PC-9 (cell line): ENCODE data around the gene C4orf36. TPM values are rescaled to one million over a fixed set of nuclear protein-coding genes. Genes with fewer than 3 reads are reported as not detected.

Source experiments
- BruUV-seq: library from RNA; stranded (reverse); fragments of 400-500 nt; replicated peaks from 2 replicates; lab custom pipeline; 2021; lab: Mats Ljungman, UMichigan
- CTCF ChIA-PET: fragments of 300-600 bp; sonication (Branson Sonifier 250); formaldehyde crosslinking; loops from one replicate; lab custom pipeline; 2022; ENCODE audit warnings: antibody characterized with exemption; lab: Charles Lee
- POLR2A ChIA-PET: fragments of 300-600 bp; sonication (Branson Sonifier 250); formaldehyde crosslinking; loops from one replicate; lab custom pipeline; 2022; ENCODE audit warnings: antibody characterized with exemption; ENCODE audit not compliant: unreplicated experiment; lab: Charles Lee
- DNase-seq, 2 experiments: peaks; one replicate each; pipeline versions ENCODE4 v3.0.0 to v3.0.0-alpha.2; 2015 to 2022; ENCODE audit warnings: mixed read lengths in 1 of 2
- H2AFZ ChIP-seq: fragments of 200-600 bp; sonication (generic); 2 replicates; pipeline ENCODE4 v1.8.1; 2017; ENCODE audit warnings: antibody characterized with exemption
- H3F3A ChIP-seq: fragments of 200-600 bp; sonication (generic); 2 replicates; pipeline ENCODE4 v1.8.1; 2017; ENCODE audit warnings: antibody characterized with exemption, mild to moderate bottlenecking, low read depth; ENCODE audit not compliant: insufficient read depth
- H3K27ac ChIP-seq: fragments of 200-600 bp; sonication (generic); 2 replicates; pipeline ENCODE4 v1.6.1; 2016; ENCODE audit warnings: mixed run types
- H3K27me3 ChIP-seq: fragments of 200-600 bp; sonication (generic); 2 replicates; pipeline ENCODE4 v1.6.1; 2016; ENCODE audit warnings: low read depth, mixed run types; ENCODE audit not compliant: insufficient read depth
- H3K36me3 ChIP-seq: fragments of 200-600 bp; sonication (generic); 2 replicates; pipeline ENCODE4 v1.6.1; 2016; ENCODE audit warnings: low read depth, mixed run types
- H3K4me1 ChIP-seq: fragments of 200-600 bp; sonication (generic); replicated peaks from 2 replicates; pipeline ENCODE4 v1.6.1; 2016; ENCODE audit warnings: mixed run types; ENCODE audit not compliant: insufficient read depth
- H3K4me2 ChIP-seq: fragments of 200-600 bp; sonication (generic); 2 replicates; pipeline ENCODE4 v1.6.1; 2017; ENCODE audit warnings: mixed run types
- H3K4me3 ChIP-seq: fragments of 200-600 bp; sonication (generic); 2 replicates; pipeline ENCODE4 v1.6.1; 2016; ENCODE audit warnings: mixed run types
- H3K79me2 ChIP-seq: fragments of 200-600 bp; sonication (generic); 2 replicates; pipeline ENCODE4 v1.6.1; 2017; ENCODE audit warnings: low read depth, mixed run types
- H3K9me2 ChIP-seq: fragments of 200-600 bp; sonication (generic); 2 replicates; pipeline ENCODE4 v1.8.1; 2017; ENCODE audit warnings: mild to moderate bottlenecking; ENCODE audit not compliant: insufficient read depth
- H3K9me3 ChIP-seq: fragments of 200-600 bp; sonication (generic); 2 replicates; pipeline ENCODE4 v1.8.1; 2016; ENCODE audit warnings: low read depth; ENCODE audit not compliant: insufficient read depth
- H4K20me1 ChIP-seq: fragments of 200-600 bp; sonication (generic); 2 replicates; pipeline ENCODE4 v1.8.1; 2017; ENCODE audit not compliant: insufficient read depth
- EZH2 ChIP-seq: fragments of 200-600 bp; sonication (generic); IDR thresholded peaks from 2 replicates; pipeline ENCODE4 v1.8.0; 2017; ENCODE audit warnings: antibody characterized with exemption, low read depth
- intact Hi-C: fragments of 100-400 bp; cut with micrococcal nuclease; formaldehyde crosslinking; loops from one replicate; pipeline ENCODE4 v1.10.0; 2022; ENCODE audit not compliant: unreplicated experiment
- total RNA-seq: library from RNA; stranded (reverse); gene quantifications from 2 replicates; pipeline ENCODE4 v1.2.3, GENCODE V29; 2021
- TF ChIP-seq, protein P1 (sequence below): fragments of 200-600 bp; sonication (generic); conservative IDR thresholded peaks from 2 replicates; pipeline ENCODE4 v1.6.1; 2017; ENCODE audit warnings: mixed run types, antibody characterized with exemption, mild to moderate bottlenecking, moderate library complexity

C4orf36 gene
- total RNA-seq, 1 experiment from 2014 or later: not detected

DNA sequence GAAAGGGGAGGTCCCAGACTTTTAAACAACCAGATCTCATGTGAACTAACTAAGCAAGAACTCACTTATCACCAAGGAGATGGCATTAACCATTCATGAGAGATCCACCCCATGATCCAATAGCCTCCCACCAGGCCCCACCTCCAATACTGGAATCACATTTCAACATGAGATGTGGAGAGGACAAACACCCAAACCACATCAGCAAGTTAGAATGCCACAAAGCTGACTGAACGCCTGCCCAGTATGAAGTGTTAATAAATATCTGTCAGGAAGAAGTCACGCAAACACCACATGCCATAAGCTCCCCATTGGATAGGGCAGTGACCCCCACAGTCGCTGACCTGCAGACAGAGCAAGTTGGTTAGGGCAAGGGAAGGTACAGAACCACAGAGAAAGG lies 57.3 kb downstream of the C4orf36 start:
- DNase-seq: no peak
- POLR2A ChIA-PET: interaction anchor here (0.6 kb wide), 1 partner anchor 1688 kb away, joined by 5 read pairs; no protein-coding TSS in a partner anchor
- no peak overlapping the region for H2AFZ ChIP-seq

GRCh38 chr4:86833615-86834014 lies 58.6 kb downstream of the C4orf36 start:
- no peak overlapping the region for H3K4me3 ChIP-seq
- H4K20me1 ChIP-seq: no peaks in the 10 kb centered on the region
- H3K4me2 ChIP-seq: no peak overlapping the region
- H3K4me1 ChIP-seq: peaks cover 31% of the 10 kb centered on the region
- no peaks in the 10 kb centered on the region for H3K36me3 ChIP-seq
- H3F3A ChIP-seq: peaks cover 23% of the 10 kb centered on the region
- no peaks in the 10 kb centered on the region for H3K9me2 ChIP-seq
- intact Hi-C loops: no loop called here
- BruUV-seq: no TSS peak
- POLR2A ChIA-PET: no interaction called here
- no peak overlapping the region for H3K27ac ChIP-seq
- no peaks in the 10 kb centered on the region for H3K27me3 ChIP-seq
- no peak overlapping the region for H2AFZ ChIP-seq
- CTCF ChIA-PET: no interaction called here
- TF ChIP-seq EZH2: no peak
- H3K9me3 ChIP-seq: no peaks in the 10 kb centered on the region
- H3K79me2 ChIP-seq: no peaks in the 10 kb centered on the region
- no peak for DNase-seq

More for the DNA sequence above, 57.3 kb downstream of the C4orf36 start:
- Histone ChIP-seq H4K20me1 (no peaks in the 10 kb centered on the region), H3K27me3 (no peaks in the 10 kb centered on the region), H3K9me3 (no peaks in the 10 kb centered on the region), H3K4me3 (no peak overlapping the region), H3K36me3 (no peaks in the 10 kb centered on the region), H3K4me1 (peaks cover 28% of the 10 kb centered on the region), H3K9me2 (no peaks in the 10 kb centered on the region), H3K4me2 (no peak overlapping the region), H3K27ac (no peak overlapping the region), H3F3A (peaks cover 20% of the 10 kb centered on the region), H3K79me2 (no peaks in the 10 kb centered on the region)
- CTCF ChIA-PET: no interaction called here
- TF ChIP-seq EZH2: no peak
- TF ChIP-seq, protein P1, sequence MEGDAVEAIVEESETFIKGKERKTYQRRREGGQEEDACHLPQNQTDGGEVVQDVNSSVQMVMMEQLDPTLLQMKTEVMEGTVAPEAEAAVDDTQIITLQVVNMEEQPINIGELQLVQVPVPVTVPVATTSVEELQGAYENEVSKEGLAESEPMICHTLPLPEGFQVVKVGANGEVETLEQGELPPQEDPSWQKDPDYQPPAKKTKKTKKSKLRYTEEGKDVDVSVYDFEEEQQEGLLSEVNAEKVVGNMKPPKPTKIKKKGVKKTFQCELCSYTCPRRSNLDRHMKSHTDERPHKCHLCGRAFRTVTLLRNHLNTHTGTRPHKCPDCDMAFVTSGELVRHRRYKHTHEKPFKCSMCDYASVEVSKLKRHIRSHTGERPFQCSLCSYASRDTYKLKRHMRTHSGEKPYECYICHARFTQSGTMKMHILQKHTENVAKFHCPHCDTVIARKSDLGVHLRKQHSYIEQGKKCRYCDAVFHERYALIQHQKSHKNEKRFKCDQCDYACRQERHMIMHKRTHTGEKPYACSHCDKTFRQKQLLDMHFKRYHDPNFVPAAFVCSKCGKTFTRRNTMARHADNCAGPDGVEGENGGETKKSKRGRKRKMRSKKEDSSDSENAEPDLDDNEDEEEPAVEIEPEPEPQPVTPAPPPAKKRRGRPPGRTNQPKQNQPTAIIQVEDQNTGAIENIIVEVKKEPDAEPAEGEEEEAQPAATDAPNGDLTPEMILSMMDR: no peak
- intact Hi-C loops: no loop called here
- no TSS peak for BruUV-seq

DNA sequence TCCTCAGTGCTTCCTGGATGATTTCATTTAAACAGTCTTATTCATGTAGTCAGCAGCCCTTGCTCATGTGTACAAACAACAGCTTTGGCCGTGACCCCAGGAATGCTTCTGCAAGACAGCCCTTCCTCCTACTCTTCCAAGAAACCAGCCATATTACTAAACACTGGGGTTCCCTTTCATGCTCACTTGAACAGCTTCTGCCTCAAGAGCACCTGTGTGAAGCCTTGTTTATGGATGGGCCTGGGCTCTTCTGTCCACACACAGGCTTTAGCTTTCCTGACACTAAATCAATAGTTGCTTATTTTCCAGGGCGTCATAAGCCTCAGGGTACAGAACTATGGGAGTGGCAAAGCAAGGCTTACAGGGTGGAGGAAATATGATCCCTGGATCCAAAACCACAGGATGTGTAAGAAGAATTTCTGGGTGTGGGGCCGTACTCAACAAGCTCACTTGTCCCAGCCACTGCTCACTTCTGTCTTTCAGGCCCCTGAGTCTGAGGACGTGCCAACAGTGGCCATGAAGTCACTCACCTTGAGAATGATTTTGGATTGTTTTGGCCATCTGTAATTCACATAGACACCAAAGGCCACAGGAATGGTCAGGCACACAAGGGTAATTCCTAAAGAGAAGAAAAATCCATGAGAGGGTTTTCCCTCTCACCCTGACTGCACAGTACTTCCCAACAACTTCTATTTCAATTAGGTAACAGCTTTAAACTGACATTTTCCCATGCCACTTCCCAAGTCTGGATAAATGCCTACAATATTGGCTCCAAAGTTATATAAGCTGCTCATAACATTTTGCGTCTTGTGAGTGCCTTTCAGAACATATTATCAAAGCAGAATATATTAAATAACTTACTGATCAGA lies 60.7 kb downstream of the C4orf36 start:
- intact Hi-C loops: no loop called here
- POLR2A ChIA-PET: interaction anchor here (0.7 kb wide), 1 partner anchor 867 kb away, joined by 6 read pairs; no protein-coding TSS in a partner anchor
- H3K27ac ChIP-seq: peak overlapping the region; percentile 90

More for the DNA sequence above, 60.7 kb downstream of the C4orf36 start:
- Histone ChIP-seq H4K20me1 (no peaks in the 10 kb centered on the region), H3K9me3 (no peaks in the 10 kb centered on the region), H3K27me3 (no peaks in the 10 kb centered on the region), H3K4me2 (peak overlapping the region; percentile 69), H3K4me1 (peaks cover 35% of the 10 kb centered on the region), H2AFZ (peak overlapping the region; percentile 44; the same call in 1 of the 2 replicates), H3K36me3 (no peaks in the 10 kb centered on the region), H3F3A (peaks cover 23% of the 10 kb centered on the region), H3K4me3 (peak overlapping the region; percentile 14; the same call in 1 of the 2 replicates), H3K79me2 (no peaks in the 10 kb centered on the region), H3K9me2 (no peaks in the 10 kb centered on the region)
- DNase-seq: peak; percentile 69 to 96
- BruUV-seq: no TSS peak
- CTCF ChIA-PET: interaction anchor here (0.6 to 2.0 kb wide), 2 partner anchors 24 to 64 kb away, joined by 5 to 10 read pairs; no protein-coding TSS in a partner anchor
- TF ChIP-seq, protein P1: no peak
- no peak for TF ChIP-seq EZH2

Other genes with a start within 250 kb of the C4orf36 start
- not detected in 2 replicates for gene SLC10A6, start 43.0 kb downstream of the C4orf36 start, total RNA-seq
- 45.3 and 52.8 TPM in 2 replicates for gene AFF1, start 42.6 kb upstream of the C4orf36 start, total RNA-seq